ENCODE data around the gene EPB41L2.

EPB41L2 gene

DNA sequence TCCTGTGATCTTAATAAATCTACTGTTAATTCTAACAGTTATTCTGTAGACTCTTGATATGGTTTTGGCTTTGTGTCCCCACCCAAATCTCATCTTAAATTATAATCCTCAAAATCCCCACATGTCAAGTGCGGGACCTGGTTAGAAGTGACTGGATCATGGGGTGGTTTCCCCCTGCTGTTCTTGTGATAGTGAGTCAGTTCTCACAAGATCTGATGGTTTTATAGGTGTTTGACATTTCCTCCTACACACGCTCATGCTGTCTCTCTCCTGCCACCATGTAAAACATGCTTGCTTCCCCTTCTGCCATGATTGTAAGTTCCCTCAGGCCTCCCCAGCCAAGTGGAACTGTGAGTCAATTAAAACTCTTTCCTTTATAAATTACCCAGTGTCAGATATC lies 10.5 kb upstream of the EPB41L2 start:
- H3K4me3 ChIP-seq (ENCODE audit: low read depth, low read length): no peak overlapping the region
- no peak for DNase-seq (ENCODE audit: low read depth)
- in situ Hi-C loops (cut with HindIII; ENCODE audit: low sequenced_read_pairs): loop anchor here (5.0 kb wide), 1 partner anchor 36 kb away; no protein-coding TSS in a partner anchor
- TF ChIP-seq, protein P1, sequence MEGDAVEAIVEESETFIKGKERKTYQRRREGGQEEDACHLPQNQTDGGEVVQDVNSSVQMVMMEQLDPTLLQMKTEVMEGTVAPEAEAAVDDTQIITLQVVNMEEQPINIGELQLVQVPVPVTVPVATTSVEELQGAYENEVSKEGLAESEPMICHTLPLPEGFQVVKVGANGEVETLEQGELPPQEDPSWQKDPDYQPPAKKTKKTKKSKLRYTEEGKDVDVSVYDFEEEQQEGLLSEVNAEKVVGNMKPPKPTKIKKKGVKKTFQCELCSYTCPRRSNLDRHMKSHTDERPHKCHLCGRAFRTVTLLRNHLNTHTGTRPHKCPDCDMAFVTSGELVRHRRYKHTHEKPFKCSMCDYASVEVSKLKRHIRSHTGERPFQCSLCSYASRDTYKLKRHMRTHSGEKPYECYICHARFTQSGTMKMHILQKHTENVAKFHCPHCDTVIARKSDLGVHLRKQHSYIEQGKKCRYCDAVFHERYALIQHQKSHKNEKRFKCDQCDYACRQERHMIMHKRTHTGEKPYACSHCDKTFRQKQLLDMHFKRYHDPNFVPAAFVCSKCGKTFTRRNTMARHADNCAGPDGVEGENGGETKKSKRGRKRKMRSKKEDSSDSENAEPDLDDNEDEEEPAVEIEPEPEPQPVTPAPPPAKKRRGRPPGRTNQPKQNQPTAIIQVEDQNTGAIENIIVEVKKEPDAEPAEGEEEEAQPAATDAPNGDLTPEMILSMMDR (IDR thresholded peaks at IDR 0.05; ENCODE audit: low read depth, low read length, missing control alignments): no peak

- in situ Hi-C loops (cut with HindIII; ENCODE audit: low sequenced_read_pairs): loop anchor here (5.0 kb wide), 1 partner anchor 33 kb away; no protein-coding TSS in a partner anchor
- TF ChIP-seq, protein P1 (IDR thresholded peaks at IDR 0.05; ENCODE audit: low read depth, low read length, missing control alignments): no peak
- no peak for DNase-seq (ENCODE audit: low read depth)
- no peak overlapping the region for H3K4me3 ChIP-seq (ENCODE audit: low read depth, low read length)
Observed at GRCh38 chr6:131070061-131070460, 7.0 kb upstream of the EPB41L2 start.

GRCh38 chr6:131068165-131068564 lies 5.1 kb upstream of the EPB41L2 start:
- H3K4me3 ChIP-seq (ENCODE audit: low read depth, low read length): no peak overlapping the region
- DNase-seq (ENCODE audit: low read depth): no peak
- in situ Hi-C loops (cut with HindIII; ENCODE audit: low sequenced_read_pairs): no loop called here
- TF ChIP-seq, protein P1 (IDR thresholded peaks at IDR 0.05; ENCODE audit: low read depth, low read length, missing control alignments): no peak

DNA sequence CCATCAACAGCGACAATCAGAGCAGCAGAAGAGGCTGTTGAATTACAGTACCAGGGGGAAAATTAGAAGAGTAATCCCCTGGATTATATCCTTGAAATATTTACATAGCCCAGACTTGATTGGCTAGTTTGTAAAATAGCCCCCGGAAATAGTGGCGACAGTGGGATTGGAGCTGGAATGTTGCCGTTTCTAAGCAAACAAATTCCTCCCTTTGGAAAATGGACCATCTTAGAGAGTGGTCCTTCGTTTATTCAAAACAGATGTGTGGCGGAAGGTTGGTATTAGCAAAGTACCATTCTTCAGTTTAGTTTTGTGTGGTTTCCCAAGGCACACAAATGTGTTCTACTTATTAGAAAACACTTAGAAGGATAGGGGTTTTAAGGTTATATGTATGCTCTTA lies 4.5 kb upstream of the EPB41L2 start:
- in situ Hi-C loops (cut with HindIII; ENCODE audit: low sequenced_read_pairs): no loop called here
- TF ChIP-seq, protein P1 (IDR thresholded peaks at IDR 0.05; ENCODE audit: low read depth, low read length, missing control alignments): no peak
- no peak overlapping the region for H3K4me3 ChIP-seq (ENCODE audit: low read depth, low read length)
- no peak for DNase-seq (ENCODE audit: low read depth)

GRCh38 chr6:131065824-131066171 lies 2.8 kb upstream of the EPB41L2 start:
- in situ Hi-C loops (cut with HindIII; ENCODE audit: low sequenced_read_pairs): no loop called here
- TF ChIP-seq, protein P1 (IDR thresholded peaks at IDR 0.05; ENCODE audit: low read depth, low read length, missing control alignments): no peak
- no peak overlapping the region for H3K4me3 ChIP-seq (ENCODE audit: low read depth, low read length)
- DNase-seq (ENCODE audit: low read depth): no peak

DNA sequence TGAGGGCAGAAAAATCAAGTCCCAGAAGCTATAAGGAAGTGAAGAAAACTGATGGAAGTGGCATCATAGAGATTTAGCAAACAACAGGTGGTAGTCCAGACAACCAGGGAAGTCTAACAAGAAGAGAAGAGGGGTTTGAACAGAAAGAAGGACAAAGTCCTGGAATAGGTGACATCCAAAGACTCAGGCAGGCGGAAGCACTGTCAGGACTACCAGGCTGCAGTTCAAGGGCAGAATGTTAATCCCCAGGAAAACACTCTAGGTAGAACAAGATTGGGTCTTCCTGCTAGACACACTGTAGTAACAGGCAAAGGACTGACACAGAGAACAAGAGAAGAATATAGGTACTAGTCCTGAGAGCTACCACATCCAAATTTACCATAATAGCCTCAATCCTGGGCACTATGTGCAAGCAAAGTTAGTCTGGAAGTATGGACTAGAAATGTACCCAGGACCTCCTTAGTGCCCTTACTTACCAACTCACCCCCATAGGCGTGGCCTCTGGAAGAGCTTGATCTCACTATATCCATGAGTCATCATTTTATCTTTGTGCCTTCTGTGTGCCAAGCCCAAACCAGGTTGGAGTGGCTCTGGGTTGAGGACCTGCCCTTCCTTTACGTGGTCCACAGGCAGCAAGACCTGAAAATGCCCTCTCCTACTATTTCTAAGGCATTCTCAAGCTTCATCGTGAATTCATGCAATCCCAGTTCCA lies 2.2 kb upstream of the EPB41L2 start:
- in situ Hi-C loops (cut with HindIII; ENCODE audit: low sequenced_read_pairs): no loop called here
- TF ChIP-seq, protein P1 (IDR thresholded peaks at IDR 0.05; ENCODE audit: low read depth, low read length, missing control alignments): no peak
- no peak overlapping the region for H3K4me3 ChIP-seq (ENCODE audit: low read depth, low read length)
- DNase-seq (ENCODE audit: low read depth): no peak

All from astrocyte of the cerebellum (primary cell).